Spleen (tissue), 7 donors: ENCODE results near the gene NCF4.

Source experiments
- CTCF ChIP-seq, 11 experiments: fragments of 200-600 bp in 7 of 11; fragments of 450-650 bp in 4 of 11; sonication (generic) in 4 of 11; IDR thresholded peaks in 8 of 11; conservative IDR thresholded peaks in 3 of 11; 1 replicate in 7 of 11; 2 replicates in 4 of 11; pipeline versions ENCODE4 v1.4.0 to v1.8.0; 2016 to 2021; ENCODE audit warnings: antibody characterized with exemption in 11 of 11, inconsistent platforms in 4 of 11, mild to moderate bottlenecking in 1 of 11
- POLR2AphosphoS5 ChIP-seq, 3 donors: sonication (generic); formaldehyde crosslinking; IDR thresholded peaks; one replicate each; pipeline ENCODE4 v1.5.1; 2017; ENCODE audit warnings: antibody characterized with exemption in 3 of 3
- donor health status: DM: no; HTN: no; CAD: no; lungs with moderate emphysema.
- donor health status: DM: no; HTN: no; CAD: no.
- donor health status: DM: no; HTN: no; CAD: no.

GRCh38 chr22:36911887-36912661 lies 51.3 kb downstream of the NCF4 start:
- TF ChIP-seq CTCF (IDR thresholded peaks at IDR 0.05 in 8 of 11, conservative IDR thresholded peaks at IDR 0.05 in 3 of 11) = no peak
- TF ChIP-seq POLR2AphosphoS5 (IDR thresholded peaks at IDR 0.05) = no peak
